ENCODE results near the gene NELFA. TPM values are rescaled to one million over a fixed set of nuclear protein-coding genes. Genes with fewer than 3 reads are reported as not detected.

NELFA gene
- total RNA-seq, 1 experiment from 2014 or later: 55.0 TPM

DNA sequence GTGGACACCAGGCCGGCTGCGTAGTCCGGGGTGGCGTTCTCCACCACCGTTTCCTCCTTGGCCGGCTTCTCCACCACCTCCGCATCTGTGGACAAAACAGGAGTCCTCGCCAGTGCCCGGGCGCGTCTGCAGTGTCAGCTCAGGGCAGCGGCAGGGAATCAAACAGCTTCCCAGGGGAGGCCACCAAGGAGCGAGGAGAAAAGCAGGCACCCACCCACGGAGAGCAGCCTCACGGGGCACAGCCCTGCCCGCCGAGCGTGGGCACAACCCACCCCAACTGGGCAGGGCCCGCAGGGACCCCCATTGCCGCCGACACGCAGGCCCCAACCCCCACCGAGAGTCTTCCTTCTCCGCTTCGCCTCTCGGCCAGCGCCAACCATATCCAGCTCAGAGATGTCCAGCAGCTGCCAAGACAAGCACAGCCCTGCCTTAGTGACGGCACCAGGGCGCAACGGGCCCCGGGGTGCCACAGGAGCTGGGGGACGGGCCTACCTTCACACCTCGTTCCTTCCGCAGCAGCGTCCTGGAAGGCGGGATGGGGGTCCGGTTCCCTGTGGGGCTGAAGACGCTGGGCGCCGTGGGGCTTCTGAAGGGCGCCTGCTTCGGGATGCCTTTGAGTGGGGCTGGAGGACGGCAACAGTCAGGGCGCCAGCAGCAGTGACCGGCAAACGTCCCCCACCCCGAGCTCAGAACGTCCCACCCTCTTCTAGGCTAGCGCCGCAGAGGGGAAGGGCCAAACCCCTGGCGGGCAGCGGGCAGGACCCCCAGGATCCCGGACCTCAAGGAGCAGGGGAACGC, 22.8 kb downstream of the NELFA start:
- H3K27me3 Mint-ChIP-seq (ENCODE audit: low read depth): no peaks in the 10 kb centered on the region
- Histone ChIP-seq H3K14ac (ENCODE audit: insufficient read depth, low read length) (no peak overlapping the region), H2AK5ac (ENCODE audit: insufficient read length, low read length) (no peak overlapping the region), H2BK5ac (ENCODE audit: insufficient read length, low read length) (no peak overlapping the region), H3K9ac (ENCODE audit: extremely low read depth, insufficient read length, low read length) (no peak overlapping the region), H4K91ac (ENCODE audit: insufficient read length, low read depth, low read length) (no peak overlapping the region), H3K27me3 (ENCODE audit: insufficient read depth, low read length) (no peaks in the 10 kb centered on the region), H4K8ac (replicated peaks; ENCODE audit: insufficient read length, low read depth, low read length) (no peak overlapping the region), H3T11ph (ENCODE audit: low read length) (no peak overlapping the region), H3K9me3 (ENCODE audit: control insufficient read depth, low read depth, low read length) (no peaks in the 10 kb centered on the region), H3K23me2 (ENCODE audit: insufficient read length, low read depth, low read length, poor library complexity, severe bottlenecking) (no peaks in the 10 kb centered on the region), H2BK15ac (ENCODE audit: low read depth, low read length) (no peak overlapping the region), H3K56ac (ENCODE audit: insufficient read length, low read depth, low read length) (no peak overlapping the region), H3K23ac (ENCODE audit: insufficient read length, low read depth, low read length) (no peak overlapping the region), H2AFZ (ENCODE audit: low read length) (no peak overlapping the region), H2BK12ac (ENCODE audit: insufficient read length, low read depth, low read length) (no peak overlapping the region), H3K4ac (ENCODE audit: low read depth, low read length) (no peak overlapping the region), H3K4me2 (ENCODE audit: insufficient read depth, insufficient read length, low read length) (no peak overlapping the region), H3K18ac (ENCODE audit: insufficient read length, low read depth, low read length) (no peak overlapping the region), H4K20me1 (ENCODE audit: control insufficient read depth, insufficient read depth, insufficient read length) (no peaks in the 10 kb centered on the region), H2BK20ac (ENCODE audit: low read depth, low read length, poor library complexity, severe bottlenecking) (no peak overlapping the region), H2BK120ac (ENCODE audit: low read depth, low read length, poor library complexity, severe bottlenecking) (no peak overlapping the region), H3K79me2 (ENCODE audit: insufficient read depth, low read length) (no peaks in the 10 kb centered on the region), H3K4me1 (ENCODE audit: insufficient read depth, low read length) (no peaks in the 10 kb centered on the region), H3K27ac (ENCODE audit: insufficient read length, low read depth, low read length) (no peak overlapping the region), H3K79me1 (ENCODE audit: insufficient read depth, low read depth, low read length, poor library complexity, severe bottlenecking) (no peaks in the 10 kb centered on the region), H4K5ac (ENCODE audit: insufficient read length, low read depth, low read length) (no peak overlapping the region)
- TF ChIP-seq, protein P1, sequence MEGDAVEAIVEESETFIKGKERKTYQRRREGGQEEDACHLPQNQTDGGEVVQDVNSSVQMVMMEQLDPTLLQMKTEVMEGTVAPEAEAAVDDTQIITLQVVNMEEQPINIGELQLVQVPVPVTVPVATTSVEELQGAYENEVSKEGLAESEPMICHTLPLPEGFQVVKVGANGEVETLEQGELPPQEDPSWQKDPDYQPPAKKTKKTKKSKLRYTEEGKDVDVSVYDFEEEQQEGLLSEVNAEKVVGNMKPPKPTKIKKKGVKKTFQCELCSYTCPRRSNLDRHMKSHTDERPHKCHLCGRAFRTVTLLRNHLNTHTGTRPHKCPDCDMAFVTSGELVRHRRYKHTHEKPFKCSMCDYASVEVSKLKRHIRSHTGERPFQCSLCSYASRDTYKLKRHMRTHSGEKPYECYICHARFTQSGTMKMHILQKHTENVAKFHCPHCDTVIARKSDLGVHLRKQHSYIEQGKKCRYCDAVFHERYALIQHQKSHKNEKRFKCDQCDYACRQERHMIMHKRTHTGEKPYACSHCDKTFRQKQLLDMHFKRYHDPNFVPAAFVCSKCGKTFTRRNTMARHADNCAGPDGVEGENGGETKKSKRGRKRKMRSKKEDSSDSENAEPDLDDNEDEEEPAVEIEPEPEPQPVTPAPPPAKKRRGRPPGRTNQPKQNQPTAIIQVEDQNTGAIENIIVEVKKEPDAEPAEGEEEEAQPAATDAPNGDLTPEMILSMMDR (conservative IDR thresholded peaks at IDR 0.05): no peak
- H3K36me3 Mint-ChIP-seq (ENCODE audit: insufficient read depth in 1 of 3, low read depth in 3 of 3): peaks cover 18 to 59% (median 58%) of the 10 kb centered on the region in 3 experiments; a peak in 6 of 7 replicates
- H3K27ac Mint-ChIP-seq: no peak overlapping the region
- H3K4me1 Mint-ChIP-seq: peaks cover 0 to 6% of the 10 kb centered on the region in 2 experiments; a peak in 2 of 4 replicates
- H3K9me3 Mint-ChIP-seq: no peaks in the 10 kb centered on the region
- no peak overlapping the region for H3K4me3 Mint-ChIP-seq
- WGBS (ENCODE audit: extremely low coverage, insufficient read length, low lambda C conversion rate): no CpG with 5 or more reads among the region's 54 CpGs
- no peak for DNase-seq

All from H9 (cell line).